GM21390 (cell line): Measurements from ENCODE around the gene HDAC4.

ENCODE experiments used
- ATAC-seq: cut with Tn5 transposase; IDR thresholded peaks from one replicate; pipeline ENCODE4 v1.9.1; 2021; ENCODE audit not compliant: unreplicated experiment

Gene HDAC4

GRCh38 chr2:239354132-239354790, 46.6 kb downstream of the HDAC4 start:
- ATAC-seq: no peak

GRCh38 chr2:239353692-239354091, 47.1 kb downstream of the HDAC4 start:
- no peak for ATAC-seq

- no peak for ATAC-seq
Observed at GRCh38 chr2:239351687-239352086, 49.1 kb downstream of the HDAC4 start.

GRCh38 chr2:239349453-239350135, 51.2 kb downstream of the HDAC4 start:
- no peak for ATAC-seq

- no peak for ATAC-seq
Observed at GRCh38 chr2:239348563-239349452, 52.0 kb downstream of the HDAC4 start.

- no peak for ATAC-seq
Observed at GRCh38 chr2:239346676-239347075, 54.1 kb downstream of the HDAC4 start.

GRCh38 chr2:239345251-239345650, 55.6 kb downstream of the HDAC4 start:
- ATAC-seq: no peak

GRCh38 chr2:239344857-239345216, 56.0 kb downstream of the HDAC4 start:
- ATAC-seq: no peak

- no peak for ATAC-seq
Observed at GRCh38 chr2:239343946-239344856, 56.6 kb downstream of the HDAC4 start.

- ATAC-seq: no peak
Observed at GRCh38 chr2:239343460-239343859, 57.4 kb downstream of the HDAC4 start.

GRCh38 chr2:239341840-239342239, 59.0 kb downstream of the HDAC4 start:
- no peak for ATAC-seq

GRCh38 chr2:239341146-239341732, 59.6 kb downstream of the HDAC4 start:
- ATAC-seq: no peak

- ATAC-seq: peak; percentile 67
Observed at GRCh38 chr2:239339726-239340601, 60.9 kb downstream of the HDAC4 start.

- ATAC-seq: no peak
Observed at GRCh38 chr2:239339241-239339640, 61.6 kb downstream of the HDAC4 start.

- ATAC-seq: no peak
Observed at GRCh38 chr2:239337877-239338484, 62.8 kb downstream of the HDAC4 start.

- ATAC-seq: no peak
Observed at GRCh38 chr2:239337122-239337876, 63.5 kb downstream of the HDAC4 start.

GRCh38 chr2:239331560-239331959, 69.3 kb downstream of the HDAC4 start:
- ATAC-seq: no peak

GRCh38 chr2:239330836-239331235, 70.0 kb downstream of the HDAC4 start:
- ATAC-seq: no peak
